Measurements from ENCODE around the gene PRAC1.
A peak's percentile ranks its signal among the peaks of the same experiment; 100 is the strongest.

Gene PRAC1

DNA sequence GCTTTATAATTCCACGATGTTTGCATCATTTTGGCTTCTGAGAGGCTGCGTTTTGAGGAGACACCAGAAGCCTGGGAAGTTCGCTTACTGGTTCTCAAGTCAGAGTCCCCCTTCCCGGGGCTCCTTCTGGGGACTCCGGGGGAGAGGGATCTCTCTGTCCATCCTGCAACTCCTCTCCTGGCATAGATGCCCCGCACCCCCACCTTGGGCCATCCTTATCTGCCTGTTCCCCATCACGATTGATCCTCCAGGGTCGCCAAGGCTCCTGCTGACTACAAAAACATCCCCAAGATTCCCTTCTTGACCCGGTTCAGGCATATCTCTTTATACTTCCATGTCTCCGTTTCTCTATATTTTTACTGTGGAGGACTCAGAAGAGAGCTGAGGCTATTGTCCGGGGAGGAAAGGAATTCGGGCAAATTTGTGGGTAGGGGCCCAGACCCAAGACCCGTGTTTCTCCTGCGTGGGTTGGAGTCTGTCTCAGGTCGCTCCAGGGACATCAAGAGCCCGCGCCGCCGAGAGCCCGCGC, 24.7 kb upstream of the PRAC1 start:
- DNase-seq, result no peak

DNA sequence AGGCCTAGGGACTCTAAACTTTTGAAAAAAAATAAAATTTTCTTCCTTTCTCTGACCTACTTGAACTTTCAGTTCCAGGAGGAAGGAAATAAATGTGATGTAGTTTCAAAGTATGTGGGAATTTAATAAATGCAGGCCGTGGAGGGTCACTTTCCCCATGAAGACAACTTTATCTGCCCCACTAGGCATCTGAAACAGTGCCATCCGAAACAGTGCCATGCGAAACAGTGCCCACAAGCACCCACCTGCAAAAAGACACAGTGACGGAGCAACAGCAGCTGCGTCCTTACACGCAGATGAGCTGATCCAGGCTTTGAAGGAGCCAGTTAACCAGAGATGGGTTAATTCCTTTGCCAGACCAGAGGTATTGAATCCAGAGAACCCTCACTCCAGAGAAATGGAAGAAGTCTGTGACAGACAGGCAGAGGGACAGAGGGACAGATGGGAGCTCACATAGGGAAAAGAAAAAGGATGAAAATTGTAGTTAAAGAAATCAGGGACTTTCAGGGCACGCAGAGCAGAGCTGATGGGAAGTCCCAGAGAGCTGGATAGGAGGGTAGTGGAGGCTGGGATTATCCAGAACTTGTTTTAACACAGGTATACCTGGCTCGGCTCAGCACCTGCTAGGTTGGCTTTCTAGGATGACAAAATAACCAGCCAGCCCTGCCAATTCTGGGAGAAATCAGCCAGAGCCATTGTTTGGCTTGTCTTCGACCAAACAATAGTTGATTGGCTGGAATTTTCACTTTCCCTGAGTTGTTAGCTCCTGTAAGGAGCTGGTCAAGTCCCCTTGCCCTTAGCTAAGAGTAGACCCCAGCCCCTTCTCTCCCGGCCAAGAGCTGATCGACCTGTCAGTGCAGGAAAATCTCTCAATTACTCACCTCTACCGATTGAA, 23.3 kb upstream of the PRAC1 start:
- DNase-seq, result no peak

DNA sequence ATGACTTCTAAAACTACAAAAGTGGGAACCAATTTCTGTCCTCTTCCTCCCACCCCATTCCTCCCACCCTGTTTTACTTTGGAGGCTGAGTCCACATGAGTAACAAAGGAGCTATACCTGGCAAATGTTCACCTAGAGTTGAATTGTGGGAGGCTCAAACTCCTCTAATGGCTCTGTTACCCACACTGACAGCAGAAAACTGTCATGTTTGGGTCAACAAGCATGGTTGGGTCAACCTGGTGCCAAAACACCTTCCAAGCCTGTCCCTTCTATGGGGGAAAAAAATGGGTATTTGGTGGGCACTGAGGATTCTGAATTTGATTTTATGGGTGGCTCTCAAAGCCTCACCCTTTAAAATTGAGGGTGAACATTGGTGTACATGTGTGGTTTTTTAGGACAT, 18.2 kb upstream of the PRAC1 start:
- no peak for DNase-seq

DNA sequence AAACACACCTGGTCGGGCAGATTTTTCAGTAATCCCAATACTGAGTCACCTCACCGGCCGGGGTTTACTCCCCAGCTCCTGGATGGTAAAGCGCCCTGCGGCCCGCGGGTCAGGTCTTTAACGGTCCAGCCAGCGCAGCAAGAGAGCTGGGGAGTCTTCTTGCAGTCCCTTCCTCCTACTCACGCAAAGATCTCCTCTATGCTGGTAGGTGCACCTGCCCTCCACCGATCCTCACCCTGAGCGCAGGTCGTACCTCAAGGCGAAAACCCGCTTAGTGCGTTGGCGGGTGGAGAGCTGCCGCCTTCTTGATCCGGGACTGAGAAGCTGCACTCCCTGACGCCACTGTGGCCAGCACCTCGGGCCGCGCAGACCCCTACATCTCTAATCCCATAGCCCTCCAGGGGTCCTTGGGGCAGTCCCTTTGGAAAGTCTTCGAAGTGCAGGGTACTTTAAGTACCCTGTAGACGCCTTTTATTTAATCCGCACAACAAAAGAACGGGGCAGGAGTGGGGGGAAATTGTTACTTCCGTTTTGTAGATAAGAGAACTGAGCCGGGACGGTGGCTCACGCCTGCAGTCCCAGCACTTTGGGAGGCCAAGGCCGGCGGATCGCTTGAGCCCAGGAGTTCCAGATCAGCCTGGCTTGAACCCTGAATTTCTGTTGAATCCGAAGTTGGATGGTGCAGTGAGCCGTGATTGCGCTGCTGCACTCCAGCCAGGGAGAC, 16.6 kb upstream of the PRAC1 start:
- DNase-seq, result no peak

DNA sequence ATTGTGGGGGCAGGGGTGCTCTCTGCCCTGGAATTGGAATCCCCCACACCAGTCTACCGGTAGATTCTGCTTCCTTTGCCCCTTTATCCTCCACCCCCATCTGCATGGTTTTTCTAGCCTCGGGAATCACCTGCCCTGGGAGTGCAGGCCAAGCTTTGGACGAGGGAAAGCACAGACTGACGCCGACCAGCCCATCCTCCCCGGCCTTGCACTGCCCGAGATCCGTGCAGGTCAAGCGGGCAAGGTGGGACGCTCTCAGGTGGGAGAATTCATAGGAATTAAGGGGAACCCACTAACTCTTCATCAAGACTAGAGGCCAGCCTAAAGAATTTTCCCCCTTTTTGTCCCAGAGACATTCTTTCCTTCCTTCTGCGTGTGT, 16.1 kb upstream of the PRAC1 start:
- DNase-seq, result no peak

DNA sequence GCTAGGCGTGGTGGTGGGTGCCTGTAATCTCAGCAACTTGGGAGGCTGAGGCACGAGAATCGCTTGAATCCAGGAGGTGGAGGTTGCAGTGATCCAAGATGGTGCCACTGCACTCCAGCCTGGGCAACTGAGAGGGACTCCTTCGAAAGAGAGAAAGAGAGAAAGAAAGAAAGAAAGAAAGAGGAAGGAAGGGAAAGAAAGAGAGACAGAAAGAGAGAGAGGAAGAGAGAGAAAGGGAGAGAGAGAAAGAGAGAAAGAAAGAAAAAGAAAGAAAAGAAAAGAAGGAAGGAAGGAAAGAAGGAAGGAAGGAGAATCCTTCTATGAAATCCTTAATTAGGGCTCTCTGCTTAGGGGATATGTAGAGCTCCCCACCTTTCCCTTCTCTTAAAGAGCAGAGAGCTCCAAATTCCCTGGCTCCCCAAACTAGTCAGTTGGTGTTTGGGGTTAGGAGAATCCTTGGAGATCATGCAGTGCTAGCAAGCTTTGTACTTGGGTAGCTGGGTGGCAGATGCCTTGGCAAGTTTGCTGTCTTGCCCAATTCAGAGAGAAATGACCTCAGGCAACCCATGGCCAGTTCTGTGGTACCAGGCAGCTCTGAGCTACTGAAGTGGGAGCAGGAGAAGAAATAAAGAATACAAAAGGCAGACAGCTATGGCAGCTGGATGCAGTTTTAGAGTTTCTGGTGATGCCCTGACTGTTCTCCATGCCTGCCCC, 15.2 kb upstream of the PRAC1 start:
- no peak for DNase-seq

DNA sequence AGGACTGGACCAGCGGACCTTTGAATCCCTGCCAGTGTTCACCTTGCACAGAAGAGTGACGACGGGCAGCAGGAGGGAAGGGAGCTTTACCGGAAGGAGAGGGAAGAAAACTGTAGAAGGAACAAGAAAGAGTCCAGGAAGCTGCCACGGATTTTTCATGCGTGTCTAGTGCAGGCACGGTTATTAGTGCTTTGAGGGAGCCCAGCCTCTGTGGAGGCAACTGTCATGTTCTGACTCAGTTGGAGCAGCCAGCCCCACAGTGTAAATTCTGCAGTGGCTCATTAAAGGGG, 12.7 kb upstream of the PRAC1 start:
- no peak for DNase-seq

DNA sequence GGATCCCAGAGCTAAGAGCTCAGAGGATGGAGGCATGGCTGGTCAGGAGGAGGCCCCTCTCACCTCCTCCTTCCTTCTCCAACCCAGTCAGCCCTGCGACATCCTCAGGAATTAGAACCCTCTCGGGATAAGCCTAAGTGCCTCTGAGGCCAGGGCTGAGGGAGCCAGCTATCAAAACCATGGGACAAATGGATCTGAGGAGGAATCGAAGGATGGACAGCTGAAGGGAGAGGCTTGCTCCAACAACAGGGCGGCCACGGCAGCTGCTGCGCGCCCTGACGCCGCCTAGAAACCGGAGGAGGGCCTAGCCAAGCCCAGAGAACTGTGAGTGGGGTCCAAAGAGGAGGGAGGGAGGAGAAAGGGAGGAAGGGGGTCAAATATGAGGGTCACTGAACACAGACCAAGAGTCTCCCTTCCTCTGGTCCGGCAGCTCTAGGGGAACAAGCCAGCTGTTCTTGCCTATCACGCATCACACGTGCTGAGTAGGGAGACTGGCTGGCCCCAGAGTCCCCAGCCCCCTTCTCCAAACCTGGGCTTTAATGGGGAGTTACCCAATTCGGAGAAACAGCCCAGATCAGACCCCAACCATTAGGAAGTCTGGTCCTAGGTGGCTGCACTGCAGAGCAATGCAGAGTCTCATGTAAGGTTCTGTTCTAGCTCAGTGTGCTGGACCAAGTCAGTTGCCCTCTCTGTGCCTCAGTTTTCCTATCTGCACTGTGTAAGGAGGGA, 12.2 kb upstream of the PRAC1 start:
- no peak for DNase-seq

DNA sequence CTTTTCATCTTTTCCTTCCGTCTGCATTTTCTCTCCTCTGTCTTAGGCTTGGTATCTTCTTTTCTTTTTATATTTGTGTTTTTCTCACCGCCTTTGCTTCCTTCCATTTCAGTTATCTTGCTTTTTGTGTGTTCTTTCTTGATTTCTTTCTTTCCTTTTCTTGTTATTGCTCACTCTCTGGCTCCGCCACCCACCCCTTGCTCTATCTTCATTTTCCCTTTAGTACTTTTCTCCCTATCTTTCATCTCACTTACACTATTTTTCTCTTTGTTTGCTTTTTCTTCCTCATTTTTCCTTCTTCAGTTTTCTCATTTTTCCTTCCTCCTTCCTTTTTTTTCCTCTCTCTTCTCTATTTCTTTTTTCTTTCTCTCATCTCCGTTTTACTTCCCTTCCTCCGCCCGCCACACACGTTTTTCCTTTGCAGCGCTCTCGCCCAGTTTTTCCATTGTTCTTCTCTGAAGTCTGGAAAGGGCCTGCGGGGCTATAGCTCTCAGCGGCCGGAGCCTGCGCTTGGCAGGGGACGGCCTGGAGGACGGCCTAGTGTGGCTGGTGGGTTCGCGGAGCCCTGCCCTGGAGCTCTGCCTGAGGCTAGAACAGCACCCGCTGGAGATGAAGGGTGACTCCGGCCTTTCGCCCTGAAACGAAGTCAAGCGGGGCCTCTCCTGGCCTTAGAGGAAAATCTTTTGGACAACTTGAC, 11.5 kb upstream of the PRAC1 start:
- DNase-seq, result no peak

DNA sequence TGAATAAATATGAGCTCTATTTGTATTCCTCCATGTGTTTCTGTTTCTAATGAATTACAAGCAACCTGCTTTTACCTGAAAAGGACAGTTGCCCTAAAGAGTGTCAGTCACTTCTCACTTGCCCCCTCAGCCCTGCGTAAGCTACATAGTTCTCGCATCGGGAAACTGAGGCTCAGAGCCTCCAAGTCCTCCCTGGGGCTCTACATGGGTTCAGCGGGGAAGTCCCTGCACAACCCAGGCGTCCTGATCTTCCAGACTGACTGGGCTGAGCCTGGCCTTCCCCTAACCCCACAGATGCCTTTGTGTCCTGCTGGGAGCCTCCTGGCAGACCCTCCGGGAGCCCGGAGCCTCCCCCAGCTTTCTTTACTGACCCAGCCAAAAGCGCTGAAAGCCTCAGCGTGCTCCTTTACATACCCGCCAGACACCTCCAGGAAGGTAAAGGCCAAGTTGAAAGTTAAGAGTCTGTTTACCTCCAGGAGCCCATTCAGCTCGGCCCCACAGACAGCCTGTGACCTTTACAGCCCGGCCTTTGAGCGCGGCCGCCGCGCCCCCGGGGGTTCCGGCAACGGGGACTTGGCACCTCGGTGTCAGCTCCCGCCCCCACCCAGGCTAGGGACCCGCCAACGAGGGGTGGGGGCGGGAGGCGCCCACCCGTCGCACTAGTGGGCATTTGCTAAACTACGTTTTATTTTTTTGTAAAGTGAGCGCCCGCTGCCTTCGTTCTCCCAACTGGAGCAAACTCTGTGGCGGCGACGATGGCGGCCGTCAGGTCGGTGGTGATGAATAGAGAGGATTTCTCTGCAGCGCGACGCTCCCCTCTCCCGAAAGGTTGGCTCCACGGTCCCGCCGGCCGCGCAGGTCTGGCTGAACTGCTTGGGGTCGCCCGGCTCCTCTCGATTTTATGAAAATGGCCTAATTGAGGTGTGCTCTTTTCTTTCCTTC, 10.6 kb upstream of the PRAC1 start:
- DNase-seq, result no peak

DNA sequence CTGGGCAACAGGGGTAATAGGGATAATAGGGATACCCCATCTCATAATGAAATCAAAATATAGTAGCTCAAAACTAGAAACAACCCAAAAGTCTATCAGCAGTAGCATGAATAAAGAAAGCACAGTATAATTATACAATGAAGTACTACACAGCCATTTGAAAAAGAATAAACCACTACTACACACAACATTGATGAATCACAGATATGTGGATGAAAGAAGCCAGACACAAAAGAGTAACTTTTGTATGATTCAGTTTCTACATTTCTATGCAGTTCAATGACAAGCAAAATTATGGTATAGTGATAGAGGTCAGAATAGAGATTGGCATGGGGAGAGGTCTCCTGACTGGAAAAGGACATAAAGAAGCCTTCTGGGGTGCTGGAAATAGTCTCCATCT, 9.0 kb upstream of the PRAC1 start:
- no peak for DNase-seq

DNA sequence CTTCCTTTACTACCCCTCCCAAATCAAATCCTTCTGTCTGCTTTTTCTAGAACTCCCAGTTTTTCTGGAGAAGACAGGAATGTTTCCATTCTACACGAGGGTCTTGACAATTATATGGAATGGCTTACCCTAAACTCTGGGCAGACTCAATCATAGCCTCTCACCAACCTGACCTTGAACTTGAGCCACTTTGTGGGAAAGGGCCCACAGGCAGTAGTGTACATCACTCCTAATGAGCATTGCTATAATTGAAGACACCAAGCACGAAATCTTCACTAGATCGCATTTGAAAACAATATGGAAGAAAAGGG, 7.9 kb upstream of the PRAC1 start:
- DNase-seq, result no peak

DNA sequence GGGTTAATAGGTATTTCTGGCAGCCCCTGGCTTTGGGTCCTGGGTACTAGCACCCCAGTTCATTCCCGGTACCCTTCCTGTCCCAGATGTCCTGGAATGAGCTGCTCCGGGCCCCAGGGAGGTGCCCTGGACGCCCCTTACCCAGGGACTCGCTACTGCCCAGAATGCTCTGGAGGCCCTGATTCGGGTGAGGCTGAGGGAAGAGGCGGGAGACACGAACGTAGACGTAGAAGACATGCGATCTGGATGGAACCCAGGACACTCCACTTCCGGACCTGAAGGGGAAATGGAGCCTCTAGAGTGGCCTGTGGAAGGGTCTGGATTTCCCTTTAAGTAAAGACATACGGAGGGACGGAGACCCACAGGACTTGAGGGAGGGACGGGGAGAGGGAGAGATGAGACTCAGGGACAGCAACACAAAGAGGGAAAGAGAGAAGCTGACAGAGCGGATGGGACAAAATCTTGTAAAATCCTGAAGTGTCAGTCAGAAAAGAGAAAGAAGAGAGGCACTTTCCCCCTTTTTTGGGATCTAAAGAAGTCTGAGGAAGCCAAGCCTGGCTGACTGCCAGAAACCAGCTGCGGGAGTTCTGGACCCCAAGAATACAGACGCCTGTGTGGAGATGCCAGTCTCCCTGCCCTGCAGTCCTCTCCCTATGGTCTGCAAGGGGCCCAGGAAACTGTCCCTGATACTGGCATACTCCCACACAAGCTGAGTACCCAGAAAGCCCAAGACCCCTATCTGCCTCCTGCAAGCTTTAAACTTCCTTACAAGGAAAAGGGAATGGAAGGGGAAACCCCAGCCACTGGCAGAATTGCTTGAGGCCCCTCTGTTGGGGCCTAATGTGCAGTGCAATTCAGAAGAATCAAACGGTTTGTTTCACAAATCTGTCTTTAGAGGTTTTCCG, 7.3 kb upstream of the PRAC1 start:
- no peak for DNase-seq

DNA sequence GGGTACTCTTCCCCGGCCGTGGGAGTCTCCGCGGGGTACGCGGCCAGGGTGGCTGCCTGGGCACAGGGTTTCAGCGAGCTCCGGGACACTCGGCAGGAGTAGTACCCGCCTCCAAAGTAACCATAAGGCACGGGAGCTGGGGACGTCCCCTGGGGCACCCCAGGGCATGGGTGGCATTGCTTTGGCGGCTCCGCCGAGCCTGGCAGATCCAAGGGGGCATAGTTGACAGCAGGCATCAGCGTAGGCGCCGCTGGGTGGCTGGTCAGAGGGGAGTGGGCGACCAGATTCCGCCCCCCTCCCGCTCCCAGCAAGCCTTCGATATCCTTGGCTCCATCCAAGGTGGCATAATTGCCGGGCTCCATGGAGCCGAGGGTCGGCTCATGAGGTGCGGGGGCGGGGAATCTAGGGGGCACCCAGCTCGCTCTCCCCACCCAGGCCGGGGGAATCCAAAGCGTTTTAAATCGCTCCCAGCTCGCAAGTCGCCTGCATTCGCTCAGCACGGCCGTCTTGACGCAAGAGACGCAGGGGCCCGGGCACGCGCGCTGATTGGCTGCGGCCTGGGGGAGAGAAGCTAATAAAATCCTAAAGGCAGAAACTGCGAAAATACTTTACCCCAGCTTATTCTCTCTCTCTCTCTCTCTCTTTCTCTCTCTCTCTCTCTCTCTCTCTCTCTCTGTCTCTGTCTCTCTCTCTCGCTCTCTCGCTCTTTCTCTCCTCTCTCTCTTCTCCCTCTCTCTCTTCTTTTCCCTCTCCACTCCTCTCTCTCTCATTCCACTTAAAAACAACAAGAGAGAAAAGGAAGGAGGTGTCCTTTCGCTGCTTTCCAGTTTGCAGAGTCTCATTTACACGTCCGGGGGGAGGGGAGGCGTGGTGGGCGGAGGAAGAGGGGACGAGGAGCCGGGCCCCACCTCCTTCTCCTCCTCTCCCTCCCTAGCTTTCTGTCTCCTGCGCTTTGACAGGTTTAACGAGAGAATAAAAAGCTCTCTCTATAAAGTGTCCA, 6.2 kb upstream of the PRAC1 start, which contains the start of gene HOXB13:
HOXB13 (minus strand) TSS at position 519 of the 1,000 bp plus-strand sequence; CDS start at position 362, 157 bp downstream.
- peak; percentile 36 for DNase-seq

DNA sequence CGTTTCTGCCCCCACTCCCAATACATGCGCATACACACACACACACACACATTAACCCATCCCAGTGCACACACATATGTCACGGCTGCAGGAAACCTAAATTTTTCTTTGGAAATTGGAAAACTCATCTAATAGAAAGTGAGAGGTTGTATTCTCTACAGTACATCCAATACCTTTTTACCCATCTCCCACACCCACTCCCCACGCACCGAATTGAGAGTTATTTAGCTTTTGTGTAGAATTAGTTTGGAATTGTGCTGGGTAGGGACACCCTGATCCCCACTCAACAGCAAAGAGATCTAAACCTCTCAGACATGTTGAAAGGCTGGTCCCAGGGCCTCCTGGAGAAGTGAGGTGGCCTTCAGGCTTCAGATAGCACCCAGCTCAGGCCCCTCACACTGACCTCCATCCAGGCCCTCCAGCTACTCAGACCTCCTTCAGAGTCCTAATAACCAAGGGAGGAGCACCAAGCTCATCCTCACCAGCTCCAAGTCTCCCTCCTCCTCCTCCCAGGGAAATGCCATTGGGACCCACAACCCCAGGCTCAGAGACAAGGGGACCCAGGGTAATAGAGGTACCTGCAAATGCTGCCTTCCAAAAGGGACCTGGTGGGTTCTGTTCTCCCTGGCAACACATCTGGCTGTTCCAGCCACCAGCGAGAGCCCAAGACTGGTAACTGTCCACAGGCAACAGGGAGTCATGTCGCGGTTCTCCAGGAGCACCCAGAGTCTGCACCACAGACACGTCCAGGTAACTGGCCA, 5.3 kb upstream of the PRAC1 start:
- DNase-seq, result no peak

DNA sequence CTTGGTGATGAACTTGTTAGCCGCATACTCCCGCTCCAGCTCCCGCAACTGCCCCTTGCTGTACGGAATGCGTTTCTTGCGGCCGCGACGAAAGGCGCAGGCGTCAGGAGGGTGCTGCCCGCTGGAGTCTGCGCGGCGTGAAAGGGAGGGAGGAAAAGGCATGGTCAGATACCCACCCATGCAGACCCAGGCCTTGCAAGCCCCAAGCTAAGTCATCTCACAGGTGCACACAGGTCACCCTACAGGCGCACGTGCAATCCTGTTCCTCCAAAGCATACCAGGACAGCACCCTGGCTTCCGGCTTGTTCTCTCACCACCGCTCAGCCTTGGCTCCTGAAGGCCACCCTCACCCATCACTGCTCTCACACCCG, 4.6 kb upstream of the PRAC1 start:
- DNase-seq, result no peak

DNA sequence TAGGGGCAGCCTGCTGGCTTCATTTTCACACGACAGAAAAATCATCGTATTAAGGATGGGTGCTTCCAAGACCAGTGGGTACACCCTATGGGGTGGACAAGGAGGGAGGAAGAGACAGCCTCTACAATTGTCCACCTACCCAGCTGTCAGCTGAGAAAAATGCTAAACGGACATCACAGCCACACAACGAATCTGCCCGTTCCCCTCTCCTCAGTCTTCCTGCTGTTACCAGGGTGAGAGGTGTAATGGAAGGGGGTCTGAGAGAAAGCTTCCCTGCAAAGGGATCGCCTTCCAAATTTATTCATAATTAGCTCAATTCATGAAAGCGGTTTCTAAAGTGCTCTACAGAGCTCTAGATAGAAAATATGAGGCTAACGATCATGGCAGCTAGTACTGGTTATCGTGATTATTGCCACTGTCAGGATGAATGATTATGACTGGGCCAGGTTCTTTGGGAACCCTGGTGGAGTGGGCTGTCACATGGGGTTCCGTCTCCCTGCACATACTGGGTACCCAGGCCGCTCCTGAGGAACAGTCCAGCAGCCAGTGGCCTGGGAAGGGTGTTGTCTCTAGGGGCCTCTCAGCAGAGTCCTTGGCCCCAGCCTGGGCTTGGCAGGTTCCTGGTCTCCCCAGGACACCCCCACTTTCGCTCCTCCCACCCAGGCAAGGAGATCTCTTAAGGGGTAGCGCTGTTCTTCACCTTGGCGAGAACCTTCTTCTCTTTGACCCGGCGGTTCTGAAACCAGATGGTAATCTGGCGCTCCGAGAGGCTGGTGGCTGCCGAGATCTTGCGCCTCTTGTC, 4.0 kb upstream of the PRAC1 start:
- DNase-seq, result no peak
